ENCODE measurements around the gene IL6R. TPM values are rescaled to one million over a fixed set of nuclear protein-coding genes. Genes with fewer than 3 reads are reported as not detected.
A peak's percentile ranks its signal among the peaks of the same experiment; 100 is the strongest.

Gene IL6R
- total RNA-seq, 2 experiments from 2014 or later = 2.2 to 2.5 TPM

- Mint-ChIP-seq H3K36me3 (ENCODE audit: low read depth) (no peaks in the 10 kb centered on the region), H3K4me3 (no peak overlapping the region), H3K9me3 (no peaks in the 10 kb centered on the region), H3K4me1 (ENCODE audit: low read depth) (peaks cover 15% of the 10 kb centered on the region), H3K27ac (no peak overlapping the region), H3K27me3 (no peaks in the 10 kb centered on the region)
- CTCF ChIA-PET = interaction anchor here (2.6 kb wide), 1 partner anchor 71 kb away, joined by 13 read pairs; no protein-coding TSS in a partner anchor
- DNase-seq = no peak
- TF ChIP-seq CTCF (IDR thresholded peaks at IDR 0.05) = no peak
- intact Hi-C loops (cut with micrococcal nuclease) = loop anchor here (10.0 kb wide), 1 partner anchor 130 kb away; no protein-coding TSS in a partner anchor
- no peak for ATAC-seq
- POLR2A ChIA-PET = no interaction called here
Observed at GRCh38 chr1:154474802-154475201, 69.7 kb downstream of the IL6R start.

- intact Hi-C loops (cut with micrococcal nuclease) = loop anchor here (10.0 kb wide), 1 partner anchor 132 kb away; no protein-coding TSS in a partner anchor
- Mint-ChIP-seq H3K27me3 (no peaks in the 10 kb centered on the region), H3K4me1 (ENCODE audit: low read depth) (peaks cover 18% of the 10 kb centered on the region), H3K36me3 (ENCODE audit: low read depth) (no peaks in the 10 kb centered on the region), H3K27ac (no peak overlapping the region), H3K9me3 (no peaks in the 10 kb centered on the region), H3K4me3 (no peak overlapping the region)
- ChIA-PET CTCF (interaction anchor here (2.6 kb wide), 1 partner anchor 69 kb away, joined by 13 read pairs; no protein-coding TSS in a partner anchor), POLR2A (no interaction called here)
- ATAC-seq = no peak
- no peak for TF ChIP-seq CTCF (IDR thresholded peaks at IDR 0.05)
- DNase-seq = no peak
Observed at GRCh38 chr1:154476791-154477190, 71.6 kb downstream of the IL6R start.

- H3K4me3 Mint-ChIP-seq = no peak overlapping the region
- no peak for DNase-seq
- no peak for ATAC-seq
- H3K27ac Mint-ChIP-seq = no peak overlapping the region
- intact Hi-C loops (cut with micrococcal nuclease) = loop anchor here (10.0 kb wide), 1 partner anchor 133 kb away; no protein-coding TSS in a partner anchor
- ChIA-PET CTCF (interaction anchor here (0.6 to 5.8 kb wide), 5 partner anchors 13 to 68 kb away, joined by 3 to 127 read pairs (median 6); no protein-coding TSS in a partner anchor), POLR2A (no interaction called here)
- no peaks in the 10 kb centered on the region for H3K36me3 Mint-ChIP-seq (ENCODE audit: low read depth)
- H3K27me3 Mint-ChIP-seq = no peaks in the 10 kb centered on the region
- H3K9me3 Mint-ChIP-seq = no peaks in the 10 kb centered on the region
- H3K4me1 Mint-ChIP-seq (ENCODE audit: low read depth) = peaks cover 18% of the 10 kb centered on the region
- TF ChIP-seq CTCF (IDR thresholded peaks at IDR 0.05) = no peak
Observed at GRCh38 chr1:154478013-154478412, 72.9 kb downstream of the IL6R start.

DNA sequence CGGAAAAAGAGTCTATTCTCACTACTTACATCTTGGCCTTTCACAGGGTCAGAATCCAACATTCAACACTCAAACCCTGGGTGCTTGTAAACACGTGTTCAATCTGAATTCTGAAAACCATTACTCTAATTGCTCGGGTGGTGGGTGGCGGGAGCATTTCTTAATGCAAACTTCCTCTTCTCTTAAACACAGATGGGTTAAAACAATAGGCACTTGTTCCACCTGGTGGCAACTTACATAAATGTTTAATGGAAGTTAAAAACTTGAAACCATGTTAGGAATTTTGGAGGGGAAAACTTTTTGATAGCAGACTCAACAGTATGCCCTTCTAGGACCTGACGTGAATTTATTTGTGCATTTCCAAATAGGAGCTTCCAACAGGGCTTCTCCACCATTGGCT lies 73.5 kb downstream of the IL6R start:
- Mint-ChIP-seq H3K27ac (no peak overlapping the region), H3K9me3 (no peaks in the 10 kb centered on the region), H3K27me3 (peaks cover 4% of the 10 kb centered on the region), H3K36me3 (ENCODE audit: low read depth) (no peaks in the 10 kb centered on the region), H3K4me3 (no peak overlapping the region), H3K4me1 (ENCODE audit: low read depth) (peaks cover 18% of the 10 kb centered on the region)
- ATAC-seq (no peak), DNase-seq (peak; percentile 42)
- peak; percentile 57 for TF ChIP-seq CTCF (IDR thresholded peaks at IDR 0.05)
- intact Hi-C loops (cut with micrococcal nuclease) = loop anchor here (10.0 kb wide), 1 partner anchor 134 kb away; no protein-coding TSS in a partner anchor
- ChIA-PET CTCF (interaction anchor here (0.8 to 5.8 kb wide), 37 partner anchors 11 to 606 kb away, joined by 3 to 127 read pairs (median 6); no protein-coding TSS in a partner anchor), POLR2A (interaction anchor here (0.6 to 1.2 kb wide), 3 partner anchors 68 to 135 kb away, joined by 3 to 4 read pairs (median 3); no protein-coding TSS in a partner anchor)

DNA sequence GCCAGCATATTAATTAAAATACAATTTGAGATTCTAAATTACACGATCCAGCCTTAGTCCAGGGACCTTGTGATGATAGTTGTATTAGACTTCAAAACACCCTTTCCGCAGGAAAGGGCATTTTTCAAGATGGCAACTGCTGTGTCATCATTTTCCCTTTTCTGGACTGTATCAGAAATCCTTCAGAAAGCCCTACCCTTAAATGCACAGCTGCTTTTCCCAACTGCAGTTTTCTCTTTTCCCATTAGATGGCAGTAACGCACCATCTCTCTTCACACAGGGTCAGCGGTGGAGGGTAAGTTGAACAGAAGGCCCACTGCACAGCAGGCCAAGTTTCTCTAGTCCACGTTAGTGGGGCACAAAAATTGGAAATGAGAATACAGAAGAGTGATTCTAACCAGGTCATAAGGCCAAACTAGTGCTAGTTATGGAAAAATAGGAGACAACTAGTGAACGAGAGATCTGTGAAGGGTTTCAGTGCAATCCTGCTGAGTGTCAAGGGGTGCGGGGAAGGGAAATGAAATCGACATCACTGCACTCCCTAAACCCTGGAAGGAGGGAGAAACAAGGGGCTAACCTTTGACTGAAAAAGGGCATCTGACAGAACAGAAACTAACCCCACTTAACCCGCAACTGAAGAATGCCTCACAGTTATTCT lies 74.8 kb downstream of the IL6R start:
- peaks cover 18% of the 10 kb centered on the region for H3K4me1 Mint-ChIP-seq (ENCODE audit: low read depth)
- intact Hi-C loops (cut with micrococcal nuclease) = loop anchor here (2.0 to 10.0 kb wide), 2 partner anchors 67 to 135 kb away; no protein-coding TSS in a partner anchor
- H3K27me3 Mint-ChIP-seq = peaks cover 4% of the 10 kb centered on the region
- TF ChIP-seq CTCF (IDR thresholded peaks at IDR 0.05) = peak; percentile 98
- H3K27ac Mint-ChIP-seq = no peak overlapping the region
- DNase-seq (peak; percentile 69), ATAC-seq (peak; percentile 94)
- no peak overlapping the region for H3K4me3 Mint-ChIP-seq
- CTCF ChIA-PET = interaction anchor here (0.6 to 5.8 kb wide), 57 partner anchors 8 to 605 kb away, joined by 3 to 127 read pairs (median 5); no protein-coding TSS in a partner anchor
- no peaks in the 10 kb centered on the region for H3K36me3 Mint-ChIP-seq (ENCODE audit: low read depth)
- POLR2A ChIA-PET = interaction anchor here (0.7 to 1.2 kb wide), 4 partner anchors 65 to 235 kb away, joined by 3 to 4 read pairs (median 3); no protein-coding TSS in a partner anchor
- H3K9me3 Mint-ChIP-seq = no peaks in the 10 kb centered on the region
